OCI-LY7 (cell line): ENCODE results near the gene ZBTB48. TPM values are rescaled to one million over a fixed set of nuclear protein-coding genes. Genes with fewer than 3 reads are reported as not detected.

ENCODE experiments used
- BruUV-seq: library from RNA; stranded (reverse); fragments of 400-500 nt; replicated peaks from 2 replicates; lab custom pipeline; 2021; lab: Mats Ljungman, UMichigan
- CTCF ChIA-PET: fragments of 300-600 bp; sonication (Branson Sonifier 250); formaldehyde crosslinking; loops from one replicate; lab custom pipeline; 2022; ENCODE audit warnings: antibody characterized with exemption; ENCODE audit not compliant: unreplicated experiment; lab: Charles Lee
- POLR2A ChIA-PET: fragments of 300-600 bp; sonication (Branson Sonifier 250); formaldehyde crosslinking; loops from one replicate; lab custom pipeline; 2022; ENCODE audit warnings: antibody characterized with exemption; lab: Charles Lee
- DNase-seq: peaks from one replicate; pipeline ENCODE4 v3.0.0-alpha.2; 2015; ENCODE audit warnings: low spot score
- H2AFZ ChIP-seq: fragments of 200-600 bp; sonication (generic), shearing (Covaris generic); 2 replicates; pipeline ENCODE4 v1.6.1; 2014; ENCODE audit warnings: mild to moderate bottlenecking, antibody characterized with exemption, low read length, moderate library complexity
- H3K27ac ChIP-seq: fragments of 200-600 bp; sonication (generic); 2 replicates; pipeline ENCODE4 v1.5.1; 2014; ENCODE audit warnings: mixed run types, low read depth, mild to moderate bottlenecking, moderate library complexity, low read length, inconsistent platforms; ENCODE audit not compliant: poor library complexity, severe bottlenecking
- H3K36me3 ChIP-seq: fragments of 200-600 bp; sonication (generic); 2 replicates; pipeline ENCODE4 v1.6.1; 2014; ENCODE audit warnings: mild to moderate bottlenecking, antibody characterized with exemption, low read length, moderate library complexity, mixed read lengths; ENCODE audit not compliant: insufficient read depth
- H3K4me1 ChIP-seq: fragments of 200-600 bp; sonication (generic); 2 replicates; pipeline ENCODE4 v1.5.1; 2014; ENCODE audit warnings: mild to moderate bottlenecking, low read length; ENCODE audit not compliant: insufficient read depth, poor library complexity, severe bottlenecking
- H3K4me2 ChIP-seq: fragments of 200-600 bp; sonication (generic); 2 replicates; pipeline ENCODE4 v1.6.1; 2014; ENCODE audit warnings: mild to moderate bottlenecking, low read length
- H3K4me3 ChIP-seq: fragments of 200-600 bp; sonication (generic); 2 replicates; pipeline ENCODE4 v1.5.1; 2014; ENCODE audit warnings: mild to moderate bottlenecking, low read depth, low read length; ENCODE audit not compliant: poor library complexity, severe bottlenecking
- H3K79me2 ChIP-seq: fragments of 200-600 bp; sonication (generic); 2 replicates; pipeline ENCODE4 v1.6.1; 2016; ENCODE audit warnings: low read depth, mild to moderate bottlenecking, low read length, moderate library complexity, mixed read lengths; ENCODE audit not compliant: insufficient read depth
- H3K9me2 ChIP-seq: fragments of 200-600 bp; sonication (generic); 2 replicates; pipeline ENCODE4 v1.6.1; 2016; ENCODE audit warnings: mild to moderate bottlenecking, low read length, mixed read lengths; ENCODE audit not compliant: insufficient read depth
- H3K9me3 ChIP-seq: fragments of 200-600 bp; sonication (generic); 2 replicates; pipeline ENCODE4 v1.6.1; 2014; ENCODE audit warnings: mild to moderate bottlenecking, mixed run types, low read length, mixed read lengths
- H4K20me1 ChIP-seq: fragments of 200-600 bp; sonication (generic); 2 replicates; pipeline ENCODE4 v1.6.1; 2014; ENCODE audit warnings: mild to moderate bottlenecking, antibody characterized with exemption, low read length, moderate library complexity, mixed read lengths; ENCODE audit not compliant: insufficient read depth
- CTCF ChIP-seq: fragments of 200-600 bp; sonication (generic); conservative IDR thresholded peaks from 2 replicates; pipeline ENCODE4 v1.5.1; 2014; ENCODE audit warnings: mild to moderate bottlenecking, antibody characterized with exemption, low read length, moderate library complexity, mixed read lengths
- EZH2phosphoT487 ChIP-seq: fragments of 200-600 bp; sonication (generic); IDR thresholded peaks from 2 replicates; pipeline ENCODE4 v1.6.1; 2018; ENCODE audit warnings: low read depth, borderline replicate concordance, mild to moderate bottlenecking, mixed run types, antibody characterized with exemption, low read length, moderate library complexity, mixed read lengths
- intact Hi-C: fragments of 100-400 bp; cut with micrococcal nuclease; formaldehyde crosslinking; loops from one replicate; pipeline ENCODE4 v1.10.0; 2022; ENCODE audit not compliant: unreplicated experiment
- total RNA-seq, 2 experiments: library from RNA; depleted of rRNA in 1 of 2; stranded (reverse); fragments of >200 nt in 1 of 2; shearing (Covaris generic) in 1 of 2; gene quantifications; 2 replicates each; pipeline ENCODE4 v1.2.3, GENCODE V29; 2014 to 2022

ZBTB48 gene
- total RNA-seq, 2 experiments from 2014 or later, result 41.9 to 51.3 TPM

DNA sequence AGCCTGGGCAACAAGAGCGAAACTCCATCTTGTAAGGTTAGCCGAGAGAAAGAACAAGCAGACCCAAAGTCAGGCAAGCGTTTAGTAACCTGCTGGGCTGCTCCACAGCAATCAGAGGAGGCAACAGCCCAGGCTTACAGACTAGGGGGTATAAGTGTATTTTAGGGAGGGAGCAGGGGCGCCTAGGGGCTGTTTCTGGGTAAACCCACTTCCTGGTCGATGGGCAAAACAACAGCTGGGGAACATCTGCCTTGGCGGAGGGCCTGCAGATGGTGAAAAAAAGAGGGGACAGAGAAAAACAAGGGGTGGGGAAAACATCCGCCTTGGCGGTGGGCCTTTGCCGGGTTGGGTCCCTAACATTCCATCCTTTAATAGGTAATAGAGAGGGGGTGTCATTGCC lies 19.5 kb upstream of the ZBTB48 start:
- TF ChIP-seq CTCF (no peak), EZH2phosphoT487 (no peak)
- H3K27ac ChIP-seq, result no peak overlapping the region
- 0 out of 2 replicates have a peak overlapping the region, but pooled peaks have one; percentile 19 for H2AFZ ChIP-seq
- no peaks in the 10 kb centered on the region for H3K36me3 ChIP-seq
- POLR2A ChIA-PET, result no interaction called here
- CTCF ChIA-PET, result no interaction called here
- H3K9me2 ChIP-seq, result no peaks in the 10 kb centered on the region
- H4K20me1 ChIP-seq, result no peaks in the 10 kb centered on the region
- peak; percentile 32 for DNase-seq
- H3K4me2 ChIP-seq, result no peak overlapping the region
- H3K4me3 ChIP-seq, result no peak overlapping the region
- intact Hi-C loops, result no loop called here
- no peaks in the 10 kb centered on the region for H3K79me2 ChIP-seq
- H3K4me1 ChIP-seq, result peaks cover 9% of the 10 kb centered on the region
- H3K9me3 ChIP-seq, result no peaks in the 10 kb centered on the region
- no TSS peak for BruUV-seq

GRCh38 chr1:6569033-6569432 lies 10.8 kb upstream of the ZBTB48 start:
- H3K9me2 ChIP-seq, result no peaks in the 10 kb centered on the region
- no TSS peak for BruUV-seq
- H3K4me1 ChIP-seq, result peaks cover 12% of the 10 kb centered on the region
- no peak overlapping the region for H3K4me3 ChIP-seq
- ChIA-PET CTCF (no interaction called here), POLR2A (interaction anchor here (1.8 kb wide), 1 partner anchor 11 kb away, joined by 5 read pairs; the partner anchor contains the start of gene ZBTB48)
- H2AFZ ChIP-seq, result no peak overlapping the region
- intact Hi-C loops, result no loop called here
- no peaks in the 10 kb centered on the region for H3K36me3 ChIP-seq
- no peak overlapping the region for H3K27ac ChIP-seq
- no peaks in the 10 kb centered on the region for H3K79me2 ChIP-seq
- H3K4me2 ChIP-seq, result no peak overlapping the region
- TF ChIP-seq EZH2phosphoT487 (no peak), CTCF (no peak)
- DNase-seq, result no peak
- no peaks in the 10 kb centered on the region for H3K9me3 ChIP-seq
- no peaks in the 10 kb centered on the region for H4K20me1 ChIP-seq

- H3K27ac ChIP-seq, result no peak overlapping the region
- DNase-seq, result peak; percentile 59
Observed at GRCh38 chr1:6570100-6570499, 9.7 kb upstream of the ZBTB48 start.

More at GRCh38 chr1:6570100-6570499, 9.7 kb upstream of the ZBTB48 start:
- ChIA-PET CTCF (interaction anchor here (1.6 kb wide), 1 partner anchor 10 kb away, joined by 5 read pairs; the partner anchor contains the start of gene ZBTB48), POLR2A (interaction anchor here (0.9 to 1.8 kb wide), 2 partner anchors 10 to 12 kb away, joined by 3 to 5 read pairs; partner anchors contain the start of gene ZBTB48)
- TF ChIP-seq EZH2phosphoT487, result no peak
- no peak for TF ChIP-seq CTCF
- H3K9me3 ChIP-seq, result no peaks in the 10 kb centered on the region
- H3K4me3 ChIP-seq, result no peak overlapping the region
- no peaks in the 10 kb centered on the region for H3K9me2 ChIP-seq
- no peak overlapping the region for H2AFZ ChIP-seq
- BruUV-seq, result no TSS peak
- H3K4me1 ChIP-seq, result peaks cover 12% of the 10 kb centered on the region
- H3K4me2 ChIP-seq, result peak overlapping the region; percentile 39
- H3K36me3 ChIP-seq, result no peaks in the 10 kb centered on the region
- H3K79me2 ChIP-seq, result no peaks in the 10 kb centered on the region
- intact Hi-C loops, result no loop called here
- no peaks in the 10 kb centered on the region for H4K20me1 ChIP-seq
